Measurements from ENCODE around the gene ZBTB8A. TPM values are rescaled to one million over a fixed set of nuclear protein-coding genes. Genes with fewer than 3 reads are reported as not detected.
"Not testable (repeated sequence)": the region's sequence is repeated elsewhere in the genome, so short reads cannot be mapped to it uniquely, and the experiment has no call there.

ZBTB8A gene
- total RNA-seq, 1 donor from 2014 or later: 12.0 TPM

- Mint-ChIP-seq H3K36me3 (ENCODE audit: unreplicated experiment) (no peaks in the 10 kb centered on the region), H3K27me3 (ENCODE audit: unreplicated experiment) (peaks cover 2% of the 10 kb centered on the region), H3K4me3 (ENCODE audit: unreplicated experiment) (no peak overlapping the region), H3K27ac (ENCODE audit: unreplicated experiment) (no peak overlapping the region), H3K9me3 (ENCODE audit: unreplicated experiment) (no peaks in the 10 kb centered on the region), H3K4me1 (ENCODE audit: low read depth, unreplicated experiment) (peaks cover 5% of the 10 kb centered on the region)
- no peak for DNase-seq
- TF ChIP-seq, protein P1, sequence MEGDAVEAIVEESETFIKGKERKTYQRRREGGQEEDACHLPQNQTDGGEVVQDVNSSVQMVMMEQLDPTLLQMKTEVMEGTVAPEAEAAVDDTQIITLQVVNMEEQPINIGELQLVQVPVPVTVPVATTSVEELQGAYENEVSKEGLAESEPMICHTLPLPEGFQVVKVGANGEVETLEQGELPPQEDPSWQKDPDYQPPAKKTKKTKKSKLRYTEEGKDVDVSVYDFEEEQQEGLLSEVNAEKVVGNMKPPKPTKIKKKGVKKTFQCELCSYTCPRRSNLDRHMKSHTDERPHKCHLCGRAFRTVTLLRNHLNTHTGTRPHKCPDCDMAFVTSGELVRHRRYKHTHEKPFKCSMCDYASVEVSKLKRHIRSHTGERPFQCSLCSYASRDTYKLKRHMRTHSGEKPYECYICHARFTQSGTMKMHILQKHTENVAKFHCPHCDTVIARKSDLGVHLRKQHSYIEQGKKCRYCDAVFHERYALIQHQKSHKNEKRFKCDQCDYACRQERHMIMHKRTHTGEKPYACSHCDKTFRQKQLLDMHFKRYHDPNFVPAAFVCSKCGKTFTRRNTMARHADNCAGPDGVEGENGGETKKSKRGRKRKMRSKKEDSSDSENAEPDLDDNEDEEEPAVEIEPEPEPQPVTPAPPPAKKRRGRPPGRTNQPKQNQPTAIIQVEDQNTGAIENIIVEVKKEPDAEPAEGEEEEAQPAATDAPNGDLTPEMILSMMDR (IDR thresholded peaks at IDR 0.05; ENCODE audit: partially characterized antibody, unreplicated experiment): no peak
Observed at GRCh38 chr1:32632829-32633228, 93.6 kb downstream of the ZBTB8A start.

- Mint-ChIP-seq H3K36me3 (ENCODE audit: unreplicated experiment) (no peaks in the 10 kb centered on the region), H3K4me3 (ENCODE audit: unreplicated experiment) (no peak overlapping the region), H3K4me1 (ENCODE audit: low read depth, unreplicated experiment) (peaks cover 5% of the 10 kb centered on the region), H3K27me3 (ENCODE audit: unreplicated experiment) (peaks cover 2% of the 10 kb centered on the region), H3K27ac (ENCODE audit: unreplicated experiment) (no peak overlapping the region), H3K9me3 (ENCODE audit: unreplicated experiment) (no peaks in the 10 kb centered on the region)
- TF ChIP-seq, protein P1 (IDR thresholded peaks at IDR 0.05; ENCODE audit: partially characterized antibody, unreplicated experiment): no peak
- DNase-seq: no peak
Observed at GRCh38 chr1:32635508-32636277, 96.5 kb downstream of the ZBTB8A start.

DNA sequence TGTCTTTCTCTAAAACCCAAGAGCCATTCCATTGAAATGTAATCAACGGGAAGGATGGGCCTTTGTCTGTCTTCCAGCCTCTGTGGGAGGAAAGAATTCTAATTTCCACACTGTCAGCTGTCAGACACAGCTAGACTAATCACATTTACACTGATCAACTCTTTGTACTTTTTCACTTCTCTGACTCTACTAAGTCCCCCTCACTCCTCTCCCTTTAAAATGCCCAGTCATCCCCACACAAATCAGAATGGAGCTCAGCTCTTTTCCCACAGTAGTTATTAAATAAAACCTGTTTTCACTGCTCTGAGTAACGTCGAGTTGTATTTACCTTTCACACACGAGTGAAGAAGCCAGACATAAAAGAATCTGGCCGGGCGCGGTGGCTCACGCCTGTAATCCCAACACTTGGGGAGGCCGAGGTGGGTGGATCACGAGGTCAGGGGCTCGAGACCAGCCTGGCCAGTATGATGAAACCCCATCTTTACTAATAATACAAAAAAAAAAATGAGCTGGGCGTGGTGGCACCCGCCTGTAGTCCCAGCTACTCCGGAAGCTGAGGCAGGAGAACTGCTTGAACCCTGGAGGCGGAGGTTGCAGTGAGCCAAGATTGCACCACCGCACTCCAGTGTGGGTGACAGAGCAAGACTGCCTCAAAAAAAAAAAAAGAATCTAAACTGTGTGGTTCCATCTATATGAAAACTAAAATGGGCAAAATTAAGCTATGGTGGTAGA, 97.9 kb downstream of the ZBTB8A start:
- H3K9me3 Mint-ChIP-seq (ENCODE audit: unreplicated experiment): no peaks in the 10 kb centered on the region
- H3K4me3 Mint-ChIP-seq (ENCODE audit: unreplicated experiment): no peak overlapping the region
- H3K27me3 Mint-ChIP-seq (ENCODE audit: unreplicated experiment): peaks cover 2% of the 10 kb centered on the region

DNA sequence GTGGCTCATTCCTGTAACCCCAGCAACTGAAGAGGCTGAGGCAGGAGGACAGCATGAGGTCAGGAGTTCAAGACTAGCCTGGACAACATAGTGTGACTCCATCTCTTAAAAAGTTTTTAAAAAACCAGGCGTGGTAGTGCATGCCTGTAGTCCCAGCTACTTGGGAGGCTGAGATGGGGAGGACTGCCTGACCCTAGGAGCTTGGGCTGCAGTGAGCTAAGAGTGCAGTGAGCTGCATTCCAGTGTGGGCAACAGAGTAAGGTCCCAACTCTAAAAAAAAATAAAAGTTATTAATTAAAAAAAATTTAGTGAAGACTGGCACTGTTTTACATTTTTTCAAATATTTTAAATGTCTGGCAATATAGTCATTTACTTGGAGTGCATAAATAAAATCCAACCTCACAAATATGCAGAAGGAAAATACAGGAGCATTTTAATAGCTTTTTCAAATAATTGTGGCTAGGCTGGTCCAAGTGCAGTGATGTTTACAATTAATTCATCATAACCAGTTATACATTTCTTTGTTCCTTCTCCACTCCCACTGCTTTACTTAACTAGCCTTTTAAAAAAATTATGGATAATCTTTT, 100.4 kb downstream of the ZBTB8A start:
- no peak for DNase-seq
- Mint-ChIP-seq H3K27me3 (ENCODE audit: unreplicated experiment) (peaks cover 2% of the 10 kb centered on the region), H3K36me3 (ENCODE audit: unreplicated experiment) (no peaks in the 10 kb centered on the region), H3K27ac (ENCODE audit: unreplicated experiment) (no peak overlapping the region), H3K9me3 (ENCODE audit: unreplicated experiment) (no peaks in the 10 kb centered on the region), H3K4me3 (ENCODE audit: unreplicated experiment) (no peak overlapping the region), H3K4me1 (ENCODE audit: low read depth, unreplicated experiment) (peaks cover 5% of the 10 kb centered on the region)
- TF ChIP-seq, protein P1 (IDR thresholded peaks at IDR 0.05; ENCODE audit: partially characterized antibody, unreplicated experiment): no peak

More for the DNA sequence above, 97.9 kb downstream of the ZBTB8A start:
- DNase-seq: no peak
- Mint-ChIP-seq H3K4me1 (ENCODE audit: low read depth, unreplicated experiment) (peaks cover 5% of the 10 kb centered on the region), H3K27ac (ENCODE audit: unreplicated experiment) (peak overlapping the region; percentile 77), H3K36me3 (ENCODE audit: unreplicated experiment) (no peaks in the 10 kb centered on the region)
- TF ChIP-seq, protein P1 (IDR thresholded peaks at IDR 0.05; ENCODE audit: partially characterized antibody, unreplicated experiment): no peak

GRCh38 chr1:32642292-32642827, 103.1 kb downstream of the ZBTB8A start:
- H3K9me3 Mint-ChIP-seq (ENCODE audit: unreplicated experiment); H3K27ac Mint-ChIP-seq (ENCODE audit: unreplicated experiment): not testable (repeated sequence)

More at GRCh38 chr1:32642292-32642827, 103.1 kb downstream of the ZBTB8A start:
- DNase-seq; H3K4me3 Mint-ChIP-seq (ENCODE audit: unreplicated experiment); H3K27me3 Mint-ChIP-seq (ENCODE audit: unreplicated experiment); H3K36me3 Mint-ChIP-seq (ENCODE audit: unreplicated experiment); H3K4me1 Mint-ChIP-seq (ENCODE audit: low read depth, unreplicated experiment): not testable (repeated sequence)
